Stimulated activated CD8-positive, alpha-beta memory T cell treated with anti-CD3 and anti-CD28 coated beads, Interleukin-7, amount 100 ng/mL, for 4 hours (primary cell): ENCODE data around the gene CAPN9.
"Not testable (repeated sequence)": the region's sequence is repeated elsewhere in the genome, so short reads cannot be mapped to it uniquely, and the experiment has no call there.

Experiments used
- DNase-seq, 2 donors: peaks; one replicate each; pipeline ENCODE4 v3.0.0-alpha.2; 2020; ENCODE audit warnings: low read depth in 2 of 2

CAPN9 gene

DNA sequence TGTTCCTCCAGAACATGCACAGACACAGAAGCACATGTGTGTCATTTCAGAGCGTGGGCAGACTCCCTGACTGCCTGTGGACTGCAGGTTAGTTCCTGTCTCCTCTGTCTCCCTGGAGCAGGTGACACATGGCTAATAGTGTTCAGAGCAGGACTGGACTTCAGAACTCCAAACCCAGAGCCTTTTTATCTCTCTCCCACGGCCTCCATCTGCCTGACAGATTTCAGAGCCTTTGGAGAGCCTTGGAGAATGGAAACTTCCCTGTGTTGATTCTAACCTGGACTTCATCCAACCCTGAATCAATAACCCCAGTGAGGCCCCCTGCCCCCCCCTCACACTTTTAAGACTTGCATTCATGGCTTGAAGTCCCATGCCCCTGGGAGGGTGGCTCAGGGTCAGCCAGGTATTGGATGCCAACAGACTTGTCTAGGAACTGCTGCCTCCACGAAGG is 76.8 kb downstream of the CAPN9 start:
- DNase-seq, result no peak

DNA sequence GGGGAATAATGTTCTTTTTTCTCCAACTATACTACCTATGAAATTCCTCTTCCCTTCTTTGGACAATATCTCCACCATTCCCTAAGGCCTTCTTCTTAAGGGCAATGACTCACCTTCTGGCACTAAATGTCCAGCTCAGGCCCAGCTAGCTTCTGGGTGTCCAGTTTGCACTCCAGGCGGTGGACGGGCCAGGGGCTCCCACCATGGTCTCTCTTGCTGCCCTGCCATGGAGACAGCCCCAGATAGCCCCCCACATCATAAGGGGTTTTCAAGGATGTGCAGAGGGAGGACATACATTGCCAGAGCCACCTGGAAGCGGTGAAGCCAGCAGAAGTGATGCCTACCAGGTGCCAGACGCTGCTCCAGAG is 77.3 kb downstream of the CAPN9 start:
- DNase-seq, result no peak

DNA sequence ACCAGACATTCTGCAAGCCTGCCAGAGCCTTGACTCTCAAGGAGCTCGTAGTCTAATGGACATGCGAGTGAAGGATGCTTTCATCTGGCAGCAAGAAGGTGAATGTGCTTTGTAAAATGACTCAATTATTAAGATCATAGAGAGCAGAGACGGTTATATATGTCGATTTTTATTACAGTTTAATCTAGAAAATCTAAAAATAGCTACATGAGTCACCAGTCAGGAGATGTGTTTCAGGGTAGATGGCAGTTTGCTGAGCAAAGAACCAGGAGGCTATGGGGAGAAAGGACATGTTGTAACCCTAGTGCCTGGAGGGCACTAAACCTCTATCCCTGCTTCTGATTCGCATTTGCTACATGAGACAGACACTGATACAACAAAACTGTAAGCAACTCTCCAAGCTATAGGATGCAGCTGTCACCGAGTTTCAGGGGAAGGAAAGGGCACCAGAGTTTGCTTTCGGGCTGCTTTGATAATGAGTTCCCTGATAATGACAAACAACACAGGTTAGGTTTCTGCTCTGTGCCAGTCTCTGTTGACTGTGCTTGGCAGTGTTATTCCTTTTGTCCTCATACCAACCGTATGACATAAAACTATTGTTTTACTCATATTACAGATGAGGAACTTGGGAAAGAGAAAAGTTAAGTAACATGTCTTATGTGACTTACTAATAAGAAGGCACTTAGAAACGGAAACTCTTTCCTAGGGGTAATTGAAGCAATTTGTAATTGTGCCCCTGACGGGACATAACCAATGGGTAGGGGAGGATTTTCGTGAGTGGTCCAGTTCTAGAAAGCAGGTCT is 77.9 kb downstream of the CAPN9 start:
- DNase-seq, result no peak

DNA sequence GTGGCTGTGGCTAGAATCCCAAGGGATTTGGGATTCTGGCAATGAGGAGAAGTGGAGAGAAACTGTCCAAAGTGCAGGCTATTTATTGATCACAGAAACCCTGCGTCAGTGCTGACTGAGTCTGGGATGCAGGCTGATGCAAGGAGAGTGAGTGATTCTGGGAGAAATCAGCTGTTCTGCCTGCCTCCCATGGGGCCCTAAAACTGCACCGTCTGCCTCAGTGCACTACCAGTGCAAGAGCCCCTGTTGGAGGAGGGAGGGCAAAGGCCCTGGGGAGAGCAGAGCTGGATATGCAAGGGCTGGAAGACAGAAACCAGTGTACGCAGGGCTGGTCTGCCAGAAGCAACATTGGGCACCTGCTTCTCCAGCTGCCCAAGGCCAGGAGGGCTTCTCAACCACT is 78.6 kb downstream of the CAPN9 start:
- DNase-seq, result no peak

DNA sequence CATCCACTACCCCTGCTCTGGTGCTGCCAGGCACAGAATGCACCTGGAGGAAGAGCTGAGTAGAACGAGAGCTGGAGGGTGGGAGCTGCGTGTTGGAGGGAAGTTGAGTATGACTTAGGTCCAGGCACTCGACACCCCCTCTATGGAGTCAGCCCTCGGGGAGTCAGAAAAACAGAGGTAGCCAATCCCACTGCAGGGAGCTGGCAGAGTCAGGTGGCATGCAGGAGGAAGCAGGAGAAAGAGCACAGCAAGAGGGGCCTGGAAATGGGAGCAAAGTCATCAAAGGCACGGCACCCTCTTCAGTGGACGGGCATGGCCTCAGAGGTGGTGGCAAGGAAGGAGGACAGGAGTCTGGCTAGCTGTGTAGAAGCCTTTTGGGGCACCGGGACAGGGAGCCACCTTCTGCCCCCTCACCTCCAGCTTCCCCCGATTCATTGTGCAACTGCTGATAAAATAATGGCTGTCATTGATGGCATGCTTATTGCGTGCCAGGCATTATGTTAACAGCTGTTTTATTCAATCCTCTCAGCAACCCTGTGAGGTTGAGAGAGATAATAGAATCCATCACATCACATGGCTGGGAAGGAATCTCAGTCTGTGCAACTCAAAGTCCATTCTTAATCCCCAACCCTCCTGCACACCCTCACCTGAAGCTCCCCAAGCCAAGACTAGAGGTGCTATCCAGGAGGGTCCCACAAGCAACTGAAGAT is 79.1 kb downstream of the CAPN9 start:
- no peak for DNase-seq

DNA sequence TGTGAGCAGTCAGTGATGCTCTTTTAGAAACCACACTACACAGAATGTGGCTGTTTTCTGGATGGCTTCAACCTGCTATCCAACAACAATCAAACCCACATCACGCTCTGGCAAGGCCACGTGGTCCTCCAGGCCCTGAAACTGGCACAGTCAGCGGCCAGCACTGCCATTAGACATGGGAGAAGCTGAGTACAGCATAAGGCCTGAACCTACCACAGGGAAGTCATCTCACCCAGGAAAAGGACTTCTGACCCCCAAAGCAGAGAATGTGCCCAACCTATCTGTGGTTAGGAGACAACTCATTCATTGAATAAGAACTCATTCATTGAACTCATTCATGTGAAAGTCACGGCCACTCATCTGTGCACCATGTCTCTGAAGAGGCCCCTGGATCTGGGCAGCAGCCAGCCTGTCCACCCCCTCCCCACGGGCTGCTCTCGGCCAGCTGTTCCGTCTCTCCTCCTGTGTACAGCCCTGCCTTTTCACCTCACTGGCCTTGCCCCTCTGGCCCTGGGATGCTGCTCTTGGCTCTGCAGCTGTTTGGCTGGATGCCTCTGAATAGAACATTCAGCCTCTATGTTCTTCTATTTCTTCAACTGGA is 80.0 kb downstream of the CAPN9 start:
- DNase-seq, result no peak

DNA sequence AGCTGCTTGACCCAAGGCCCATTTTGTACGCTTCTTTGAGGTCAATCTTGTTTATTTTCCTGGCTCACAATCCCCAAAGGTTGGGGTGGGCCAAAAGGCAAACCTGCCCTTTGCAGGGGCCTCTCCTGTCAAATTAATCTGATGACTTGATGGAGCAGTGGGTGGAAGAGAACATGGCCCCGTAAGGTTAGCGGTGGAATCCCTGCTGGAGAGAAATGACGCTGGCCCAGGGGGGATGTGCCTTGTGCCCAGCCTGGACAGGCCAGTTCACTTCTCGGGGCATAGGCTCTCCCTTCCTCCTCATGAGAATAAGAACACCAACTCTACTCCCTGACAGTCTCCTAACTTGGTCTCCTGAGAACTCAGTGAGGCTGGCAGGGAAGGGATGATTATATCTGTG is 80.6 kb downstream of the CAPN9 start:
- DNase-seq, result no peak

DNA sequence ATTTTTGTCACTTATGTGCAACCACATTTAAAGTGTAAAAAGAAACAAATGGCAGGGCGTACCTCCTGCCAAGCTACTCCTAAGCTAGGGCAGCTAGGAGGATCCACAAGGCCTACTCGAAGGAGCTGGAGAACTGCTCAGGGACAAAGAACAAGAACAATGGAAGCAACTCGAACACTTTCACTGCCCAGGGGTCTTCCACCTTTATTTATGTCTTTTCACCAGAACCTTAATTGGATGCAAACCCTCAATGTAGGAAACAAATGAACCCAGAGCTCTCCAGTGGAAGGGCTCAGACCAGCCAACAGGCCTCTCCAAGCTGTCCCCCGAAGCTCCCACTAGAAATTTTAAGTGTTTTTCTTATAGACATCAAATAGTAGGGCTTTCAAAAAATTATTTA is 81.2 kb downstream of the CAPN9 start:
- DNase-seq, result no peak

DNA sequence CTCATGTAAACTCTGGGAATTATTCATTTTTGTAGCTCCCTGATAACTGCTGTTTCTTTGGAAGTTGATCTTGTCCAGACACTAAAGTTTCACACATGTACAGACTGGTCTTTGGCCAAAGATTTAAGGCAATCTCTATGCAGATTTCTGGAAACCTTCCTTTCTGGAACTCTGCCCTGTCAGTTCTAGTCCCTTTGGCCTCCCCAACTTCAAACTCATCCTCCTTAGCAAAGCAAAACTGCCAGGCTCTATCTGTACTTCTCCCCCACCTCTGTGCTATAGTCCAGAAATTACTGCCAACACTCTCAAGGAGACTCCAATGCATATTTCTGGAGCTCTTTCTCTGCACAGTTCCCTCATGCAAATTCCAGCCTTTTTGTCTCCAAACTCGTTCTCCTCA is 84.6 kb downstream of the CAPN9 start:
- DNase-seq, result no peak

DNA sequence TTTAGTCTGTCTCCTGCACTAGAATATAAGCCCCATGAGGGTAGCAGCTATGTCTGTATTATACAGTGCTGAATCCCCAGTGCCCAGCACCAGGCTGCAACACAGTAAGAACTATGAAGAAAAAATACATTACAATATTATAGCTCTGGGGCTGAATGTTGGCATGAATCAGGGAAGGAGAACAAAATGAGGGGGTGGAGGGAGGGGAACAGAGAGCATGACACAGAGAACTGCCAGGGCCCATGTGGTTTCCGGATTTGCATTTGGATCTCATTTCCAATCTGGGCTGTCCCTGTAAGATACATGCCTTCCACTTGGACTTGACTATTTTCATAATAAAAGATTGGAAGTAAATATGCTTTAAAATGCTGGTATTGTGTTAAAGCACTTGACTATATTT is 85.3 kb downstream of the CAPN9 start:
- DNase-seq, result no peak

DNA sequence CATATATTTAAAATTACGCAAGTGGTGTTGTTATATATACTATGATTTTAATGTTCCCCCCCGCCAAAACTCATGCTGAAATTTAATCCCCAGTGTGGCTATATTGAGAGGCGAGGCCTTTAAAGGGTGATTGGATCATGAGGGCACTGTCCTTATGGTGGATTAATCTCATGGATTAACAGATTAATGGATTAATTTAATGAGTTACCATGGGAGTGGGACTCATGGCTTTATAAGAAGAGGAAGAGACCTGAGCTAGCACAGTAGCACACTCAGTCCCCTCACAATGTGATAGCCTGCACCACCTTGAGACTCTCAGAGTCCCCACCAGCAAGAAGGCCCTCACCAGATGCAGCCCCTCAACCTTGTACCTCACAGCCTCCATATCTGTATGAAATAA is 86.3 kb downstream of the CAPN9 start:
- no peak for DNase-seq

DNA sequence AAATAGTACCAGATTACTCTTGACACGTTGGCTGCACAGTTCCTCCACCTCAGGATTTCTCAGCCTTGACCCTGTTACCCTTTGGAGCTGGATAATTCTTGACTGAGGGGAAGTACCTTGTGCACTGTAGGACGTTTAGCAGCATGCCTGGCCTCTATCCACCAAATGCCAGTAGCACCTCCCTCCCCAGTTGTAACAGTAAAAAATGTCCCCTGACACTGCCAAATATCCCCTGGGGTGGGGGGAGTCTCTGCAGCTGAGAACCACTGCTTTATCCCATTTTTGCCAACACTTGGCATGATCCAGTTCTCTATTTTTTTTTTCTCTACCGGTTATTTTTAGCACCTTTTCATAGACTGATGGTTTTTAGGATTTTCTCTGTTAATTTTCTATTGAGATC is 87.1 kb downstream of the CAPN9 start:
- DNase-seq, result no peak

DNA sequence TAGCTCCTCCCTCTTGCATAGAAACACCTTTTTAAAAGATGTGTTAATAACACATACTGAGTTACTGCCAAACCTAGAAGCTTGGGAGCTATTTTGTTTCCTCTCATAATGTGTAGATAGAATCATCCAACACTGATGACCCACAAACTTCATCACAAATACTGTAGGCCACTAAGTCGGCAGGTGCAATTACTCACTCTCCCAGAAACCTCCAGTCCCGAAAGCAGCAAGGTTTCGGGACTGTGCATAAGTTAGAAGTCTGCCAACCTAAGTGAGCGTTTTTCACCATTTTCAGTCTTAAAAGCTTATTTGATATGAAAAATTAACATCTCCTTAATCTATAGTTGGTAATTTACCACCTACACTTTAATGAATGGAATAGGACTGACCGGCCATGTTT is 89.2 kb downstream of the CAPN9 start:
- no peak for DNase-seq

DNA sequence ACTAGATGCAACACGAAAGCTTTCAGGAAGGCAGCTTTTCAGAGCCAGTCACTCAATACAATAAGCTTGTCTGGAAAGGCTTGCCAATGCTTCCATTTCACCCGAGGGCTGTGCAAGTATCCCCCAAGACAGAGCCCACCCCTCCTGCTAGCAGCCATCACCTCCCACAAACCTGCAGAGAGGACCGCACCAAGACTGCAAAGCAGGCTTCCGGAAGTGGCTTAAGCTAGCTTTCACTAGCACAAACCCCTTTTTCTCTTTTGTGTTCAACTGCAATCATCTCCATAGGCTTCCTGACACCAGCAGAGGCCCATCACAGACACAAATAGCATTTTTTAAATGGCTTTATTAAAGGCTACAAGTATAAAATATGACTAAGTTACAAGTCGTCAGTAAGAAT is 89.6 kb downstream of the CAPN9 start:
- no peak for DNase-seq

DNA sequence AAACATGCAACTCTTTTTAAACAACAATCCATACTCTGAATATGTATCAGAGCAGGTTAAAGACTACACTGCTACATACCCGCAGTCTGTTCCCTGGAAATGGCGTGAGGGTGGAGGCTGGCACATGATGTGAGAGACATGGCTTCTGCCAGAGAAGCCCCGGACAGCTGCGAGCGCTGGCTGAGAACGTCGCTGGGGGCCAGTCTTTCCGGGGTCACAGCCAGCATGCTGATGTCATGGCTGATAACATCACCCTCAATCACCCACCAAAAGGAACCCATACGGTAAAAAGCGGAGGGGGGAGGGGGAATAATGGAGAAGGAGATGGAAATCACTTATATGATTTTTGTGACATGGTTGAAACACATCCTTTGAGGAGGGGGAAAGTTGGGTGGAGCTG is 92.0 kb downstream of the CAPN9 start:
- DNase-seq, result no peak

DNA sequence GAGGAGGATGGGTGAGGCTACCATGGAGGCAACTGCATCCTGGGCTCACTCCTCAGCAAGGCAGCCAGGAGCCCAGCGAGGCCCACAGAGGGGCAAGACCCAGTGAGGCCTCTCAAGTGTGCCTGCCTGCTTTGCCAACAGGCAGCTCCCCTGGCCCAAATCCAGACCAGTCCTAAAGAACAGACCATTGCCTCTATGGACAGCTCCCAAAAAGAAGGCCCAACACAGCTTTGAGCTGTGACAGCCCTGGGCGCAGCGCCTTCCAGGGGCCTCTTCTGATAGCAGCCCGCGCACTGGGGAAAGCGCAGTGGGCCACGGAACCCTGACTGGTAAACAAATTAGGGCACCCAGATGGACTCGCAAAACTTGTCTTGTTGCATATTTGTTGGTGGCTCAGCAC is 95.6 kb downstream of the CAPN9 start:
- no peak for DNase-seq

DNA sequence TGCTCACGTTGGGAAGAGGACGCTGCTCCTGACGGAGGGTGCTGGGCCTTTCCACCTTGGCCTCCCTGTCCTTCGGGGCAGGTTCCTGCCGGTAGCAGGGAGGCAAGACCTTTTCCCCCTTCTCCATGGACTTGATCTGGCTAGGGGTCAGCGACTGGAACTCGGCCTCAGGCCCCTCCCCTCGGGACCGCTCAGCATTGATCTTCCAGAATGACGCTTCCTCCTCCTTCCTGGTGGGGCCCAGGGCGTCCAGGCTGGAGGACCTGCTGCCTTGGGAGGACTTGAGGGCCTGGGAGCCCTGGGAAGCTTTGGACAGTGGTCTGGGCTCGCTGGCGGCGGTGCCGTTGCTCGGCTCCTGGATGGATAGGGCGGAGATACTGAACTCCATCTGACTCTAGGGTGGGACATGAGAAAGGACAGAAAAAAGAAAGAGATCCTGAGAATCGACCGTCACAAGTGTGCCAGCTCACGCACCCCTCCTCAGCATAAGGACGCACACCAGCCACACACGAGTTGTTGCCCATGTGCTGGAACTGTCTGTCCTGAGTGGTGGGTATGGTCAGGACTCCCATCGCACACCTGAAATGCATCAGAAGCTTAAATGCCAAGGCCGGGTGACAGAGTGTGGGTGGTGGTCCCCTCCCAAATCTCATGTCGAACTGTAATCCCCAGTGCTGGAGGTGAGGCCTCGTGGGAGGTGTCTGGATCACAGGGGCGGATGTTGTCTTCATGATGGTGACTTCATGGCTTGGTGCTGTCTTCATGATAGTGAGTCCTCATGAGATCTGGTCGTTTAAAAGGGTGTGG is 96.5 kb downstream of the CAPN9 start:
- DNase-seq, result no peak

DNA sequence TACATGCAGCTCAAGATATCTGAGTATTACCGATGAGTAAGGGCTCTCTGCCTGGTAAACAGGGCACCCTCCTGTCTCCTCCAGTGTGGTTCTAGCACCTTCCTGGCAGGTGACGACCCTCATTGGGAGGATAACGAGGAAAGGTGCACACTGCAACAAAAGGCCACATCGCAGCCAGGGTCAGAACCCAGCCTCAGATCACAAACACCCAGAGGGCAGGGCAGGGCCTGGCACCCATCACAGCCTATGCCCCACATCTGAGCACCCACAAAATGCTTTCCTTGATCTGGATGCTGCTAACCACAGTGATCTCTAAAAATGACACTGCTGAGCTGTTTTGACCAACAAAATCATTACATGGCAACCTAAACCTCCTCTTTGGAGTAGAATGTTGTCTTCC is 97.4 kb downstream of the CAPN9 start:
- no peak for DNase-seq

DNA sequence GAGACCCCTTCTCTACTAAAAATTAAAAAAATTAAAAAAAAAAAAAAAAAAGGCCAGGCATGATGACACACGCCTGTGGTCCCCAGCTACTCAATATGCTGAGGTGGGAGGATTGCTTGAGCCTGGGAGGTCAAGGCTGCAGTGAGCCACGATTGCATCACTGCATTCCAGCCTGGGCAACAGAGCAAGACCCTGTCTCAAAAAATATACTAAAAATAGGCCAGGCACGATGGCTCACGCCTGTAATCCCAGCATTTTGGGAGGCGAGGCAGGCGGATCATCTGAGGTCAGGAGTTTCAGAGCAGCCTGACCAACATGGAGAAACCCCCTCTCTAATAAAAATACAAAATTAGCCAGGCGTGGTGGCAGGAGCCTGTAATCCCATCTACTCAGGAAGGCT is 98.0 kb downstream of the CAPN9 start:
- not testable (repeated sequence) for DNase-seq

DNA sequence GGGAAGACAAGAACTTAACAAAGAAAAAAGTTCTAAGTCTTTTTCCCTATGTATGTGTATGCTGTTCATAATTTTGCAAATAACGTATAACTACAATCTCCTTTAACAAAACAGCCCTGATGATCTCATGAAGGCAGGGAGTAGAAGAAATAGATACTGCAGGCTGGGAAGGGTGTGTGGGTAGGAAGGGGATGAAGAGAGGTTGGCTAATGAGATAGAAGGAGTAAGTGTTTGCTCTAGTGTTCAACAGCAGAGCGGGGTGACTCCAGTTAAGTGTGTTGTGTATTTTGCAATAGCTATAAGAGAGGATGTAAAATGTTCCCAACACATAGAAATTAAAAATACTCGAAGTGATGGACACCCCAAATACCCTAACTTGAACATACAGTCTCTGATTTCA is 101.0 kb downstream of the CAPN9 start:
- DNase-seq, result no peak

DNA sequence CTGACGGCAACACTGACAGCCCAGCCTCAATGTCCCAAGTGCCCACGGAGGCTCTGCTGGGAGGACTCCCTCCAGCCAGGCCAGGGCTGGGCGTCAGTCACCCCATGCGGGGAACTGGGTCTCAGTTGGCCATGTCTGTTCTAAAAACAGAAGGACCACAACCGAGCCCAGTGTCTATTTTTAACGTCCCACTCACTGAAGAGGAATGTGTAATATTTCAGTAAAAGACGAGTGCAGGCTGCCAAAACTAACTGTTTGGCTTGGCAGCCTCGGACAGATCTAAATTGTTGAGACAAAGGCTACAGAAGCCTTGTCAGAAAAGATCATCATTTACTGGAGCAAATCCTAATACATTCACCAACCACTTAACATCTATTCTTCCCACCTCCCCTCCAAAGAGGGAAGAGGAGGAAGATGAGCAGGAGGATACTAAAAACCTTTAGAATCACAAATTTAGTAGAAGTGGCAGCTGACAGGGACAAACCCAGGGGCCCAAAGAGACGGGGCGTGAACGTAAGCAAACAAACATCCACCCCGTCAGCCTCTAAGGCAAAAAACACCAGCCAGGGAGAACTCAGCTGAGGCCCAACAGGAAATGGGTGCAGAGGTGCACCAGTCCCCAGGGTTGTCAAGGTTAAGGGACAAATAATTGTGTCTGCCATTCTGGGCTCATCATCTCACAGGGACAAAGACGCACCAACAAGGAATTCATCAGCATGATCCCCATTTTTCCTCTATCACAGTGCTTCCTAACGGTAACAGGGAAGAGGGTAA is 102.5 kb downstream of the CAPN9 start:
- no peak for DNase-seq

DNA sequence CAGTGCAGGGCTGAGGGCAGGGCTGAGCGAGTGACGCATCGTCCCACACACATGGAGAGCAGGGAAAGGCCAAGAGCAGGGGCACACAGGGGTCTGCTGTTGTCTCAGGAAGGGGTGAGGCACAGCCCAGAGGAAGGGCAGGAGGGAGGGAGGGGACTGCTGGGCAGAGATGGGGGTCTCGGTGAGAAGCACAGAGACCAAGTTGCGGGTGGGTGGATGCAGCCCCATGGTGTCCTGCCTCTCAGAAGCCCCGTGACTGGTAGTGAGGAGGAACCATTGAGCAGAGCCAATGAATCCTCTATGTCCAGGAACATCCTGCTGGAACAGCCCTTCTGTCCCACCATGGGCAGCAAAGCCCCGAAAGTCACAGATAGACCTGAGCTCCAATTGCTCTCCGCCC is 103.4 kb downstream of the CAPN9 start:
- no peak for DNase-seq
